HepG2 (cell line): ENCODE measurements around the gene CDC23. TPM values are rescaled to one million over a fixed set of nuclear protein-coding genes. Genes with fewer than 3 reads are reported as not detected.
"Not testable (repeated sequence)": the region's sequence is repeated elsewhere in the genome, so short reads cannot be mapped to it uniquely, and the experiment has no call there.

Experiments used
- ATAC-seq: fragments of 200-7000 bp; cut with Tn5 transposase; 3 replicates; pipeline ENCODE4 v1.9.1; 2020; ENCODE audit warnings: mild to moderate bottlenecking, moderate library complexity
- BruUV-seq: library from RNA; stranded (reverse); fragments of 400-500 nt; replicated peaks from 2 replicates; lab custom pipeline; 2021; lab: Mats Ljungman, UMichigan
- CTCF ChIA-PET: fragments of 300-600 bp; formaldehyde crosslinking; extraction: SDS; loops from one replicate; lab custom pipeline; 2021; ENCODE audit warnings: low total read pairs, inconsistent platforms, low intra/inter-chr PET ratio; lab: Yijun Ruan, JAX
- POLR2A ChIA-PET: fragments of 350-600 bp; sonication (Branson Sonifier 250); formaldehyde crosslinking; loops from one replicate; lab custom pipeline; 2020; ENCODE audit warnings: antibody characterized with exemption, inconsistent platforms; lab: Yijun Ruan, JAX
- DNase-seq: peaks from one replicate; pipeline ENCODE4 v3.0.0-alpha.2; 2015; ENCODE audit warnings: low spot score
- FAIRE-seq: peaks from 3 replicates; lab custom pipeline; 2011; peaks lifted over from hg19 to GRCh38; lab: Jason Lieb, UNC
- H2AFZ ChIP-seq: one replicate; pipeline ENCODE4 v1.6.1; 2011; ENCODE audit warnings: low read length, inconsistent platforms
- H3K27ac ChIP-seq: fragments of 300-600 bp; 3 replicates; pipeline ENCODE4 v1.8.0; 2011; ENCODE audit warnings: mixed run types, mild to moderate bottlenecking, mixed read lengths, low read length, inconsistent platforms; ENCODE audit not compliant: insufficient read depth; ENCODE audit errors: extremely low read length
- H3K27me3 ChIP-seq, 2 experiments: fragments of 200-600 bp in 1 of 2; 2 replicates in 1 of 2; 3 replicates in 1 of 2; pipeline versions ENCODE4 v1.6.0 to v1.8.0; 2011; ENCODE audit warnings: low read length in 2 of 2, mild to moderate bottlenecking in 2 of 2, moderate library complexity in 2 of 2, inconsistent platforms in 1 of 2; ENCODE audit not compliant: insufficient read depth in 2 of 2, control insufficient read depth in 1 of 2
- H3K36me3 ChIP-seq, 2 experiments: fragments of 200-600 bp in 1 of 2; replicated peaks in 1 of 2; 2 replicates in 1 of 2; 3 replicates in 1 of 2; pipeline versions ENCODE4 v1.5.1 to v1.8.0; 2011; ENCODE audit warnings: low read length in 2 of 2, inconsistent platforms in 1 of 2; ENCODE audit not compliant: insufficient read depth in 2 of 2, control insufficient read depth in 1 of 2
- H3K4me1 ChIP-seq: 2 replicates; pipeline ENCODE4 v1.5.1; 2012; ENCODE audit warnings: low read length, inconsistent platforms; ENCODE audit not compliant: insufficient read depth
- H3K4me2 ChIP-seq: 2 replicates; pipeline ENCODE4 v1.6.0; 2011; ENCODE audit warnings: low read depth, low read length, inconsistent platforms
- H3K4me3 ChIP-seq, 3 experiments: fragments of 200-600 bp in 1 of 3; sonication (generic), shearing (Covaris generic) in 1 of 3; replicated peaks in 1 of 3; 2 replicates each; pipeline ENCODE4 v1.5.1; 2011 to 2016; ENCODE audit warnings: low read length in 3 of 3, inconsistent platforms in 2 of 3, low read depth in 2 of 3, mild to moderate bottlenecking in 2 of 3, control low read depth in 1 of 3, mixed read lengths in 1 of 3; ENCODE audit not compliant: insufficient read depth in 1 of 3
- H3K79me2 ChIP-seq: one replicate; pipeline ENCODE4 v1.6.1; 2011; ENCODE audit warnings: low read length, inconsistent platforms; ENCODE audit not compliant: insufficient read depth
- H3K9ac ChIP-seq: 2 replicates; pipeline ENCODE4 v1.6.0; 2011; ENCODE audit warnings: mild to moderate bottlenecking, low read depth, low read length, inconsistent platforms; ENCODE audit not compliant: insufficient read depth
- H3K9me3 ChIP-seq: 2 replicates; pipeline ENCODE4 v1.5.1; 2012; ENCODE audit warnings: mild to moderate bottlenecking, low read length
- H4K20me1 ChIP-seq: 2 replicates; pipeline ENCODE4 v1.6.0; 2011; ENCODE audit warnings: inconsistent platforms, mild to moderate bottlenecking, low read length, moderate library complexity; ENCODE audit not compliant: insufficient read depth
- ATM ChIP-seq: fragments of 450-650 bp; IDR thresholded peaks from 2 replicates; pipeline ENCODE4 v1.7.1; 2017; ENCODE audit warnings: mild to moderate bottlenecking, borderline replicate concordance
- KDM4B ChIP-seq: sonication (generic); formaldehyde crosslinking; IDR thresholded peaks from 2 replicates; pipeline ENCODE4 v1.4.0; 2020; ENCODE audit warnings: missing genetic modification reagents
- TCF7 ChIP-seq: sonication (generic); IDR thresholded peaks from 2 replicates; pipeline ENCODE4 v1.6.1; 2016; ENCODE audit warnings: antibody characterized with exemption, low read depth
- WGBS: methylation state at CpG from one replicate; pipeline ENCODE4 v1.1.6; 2017; ENCODE audit warnings: low lambda C conversion rate; 5-methylcytosine and 5-hydroxymethylcytosine counted together
- in situ Hi-C: cut with HindIII; loops from 2 replicates; pipeline ENCODE4 v1.10.0; 2017; ENCODE audit warnings: low pct_unique_long_range_greater_than_20kb; ENCODE audit not compliant: extremely low pct_ligation_motif_present
- intact Hi-C: fragments of 100-400 bp; cut with micrococcal nuclease; formaldehyde crosslinking; loops from one replicate; pipeline ENCODE4 v1.10.0; 2022; ENCODE audit not compliant: unreplicated experiment
- polyA plus RNA-seq, 8 experiments: library from polyadenylated mRNA; depleted of rRNA in 3 of 8; stranded (reverse) in 7 of 8; unstranded in 1 of 8; fragments of >200 nt; fragmentation: Illumina TruSeq in 4 of 8; extraction: Trizol in 4 of 8; gene quantifications; 2 replicates each; pipeline versions ENCODE4 v1.2.1 to v1.2.3, GENCODE V29; 2011 to 2016; ENCODE audit warnings: low read depth in 4 of 8, missing spikeins in 1 of 8, mixed read lengths in 1 of 8; ENCODE audit not compliant: insufficient read depth in 1 of 8
- total RNA-seq, 5 experiments: library from RNA; depleted of rRNA; stranded (reverse); fragments of >200 nt; fragmentation: Illumina TruSeq; extraction: Trizol; gene quantifications; 2 replicates each; pipeline ENCODE4 v1.2.3, GENCODE V29; 2016; ENCODE audit warnings: low read depth in 1 of 5

CDC23 gene
- total and polyA plus RNA-seq, 2 of the 13 experiments (the other 11 are each of a cell fraction or from before 2014, with no cell fraction given), result 38.3 to 47.7 TPM

DNA sequence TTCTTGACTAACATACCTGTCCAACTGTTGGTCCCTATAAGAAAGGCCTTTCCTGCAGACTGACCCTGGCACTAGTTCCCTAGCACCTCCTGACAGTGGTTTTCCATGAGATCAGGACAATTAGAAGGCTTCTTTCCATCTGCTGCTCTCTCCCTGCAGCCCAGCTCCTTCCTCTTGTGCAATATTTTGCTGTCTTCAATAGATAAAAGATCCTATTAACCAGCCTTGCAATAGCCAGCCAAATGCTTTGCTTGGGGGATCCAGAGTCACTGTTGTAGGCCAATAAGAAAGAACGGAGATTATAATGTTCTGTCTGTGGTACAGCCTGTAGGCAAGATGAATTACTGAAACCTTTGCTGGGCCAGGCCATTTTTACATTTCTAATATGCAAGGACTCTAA is 55.5 kb downstream of the CDC23 start:
- peaks cover 25 to 56% of the 10 kb centered on the region in 2 experiments for H3K36me3 ChIP-seq

GRCh38 chr5:138155977-138156376 is 57.1 kb downstream of the CDC23 start:
- DNase-seq, H2AFZ ChIP-seq, FAIRE-seq, H3K9ac ChIP-seq, BruUV-seq, in situ Hi-C loops, POLR2A ChIA-PET, H3K4me1 ChIP-seq, CTCF ChIA-PET, H3K27ac ChIP-seq, intact Hi-C loops, H3K4me2 ChIP-seq, H3K79me2 ChIP-seq, H3K9me3 ChIP-seq, H3K4me3 ChIP-seq, H3K27me3 ChIP-seq, ATAC-seq, H4K20me1 ChIP-seq: not testable (repeated sequence)
- peaks cover 17 to 42% of the 10 kb centered on the region in 2 experiments for H3K36me3 ChIP-seq
- WGBS, result 96% methylated on average over 9 of the region's 9 CpGs

More for the DNA sequence above, 55.5 kb downstream of the CDC23 start:
- ChIA-PET POLR2A (no interaction called here), CTCF (no interaction called here)
- H3K27ac ChIP-seq, result no peak overlapping the region
- H3K4me3 ChIP-seq, result no peak overlapping the region
- H3K4me1 ChIP-seq, result no peaks in the 10 kb centered on the region
- H3K79me2 ChIP-seq, result no peaks in the 10 kb centered on the region
- ATAC-seq, result no peak
- H3K27me3 ChIP-seq, result no peaks in the 10 kb centered on the region; a peak in 1 of 5 replicates
- 82% methylated on average over 1 of the region's 1 CpG for WGBS
- H4K20me1 ChIP-seq, result no peaks in the 10 kb centered on the region; the same call in 1 of the 2 replicates
- no peak overlapping the region for H2AFZ ChIP-seq
- no TSS peak for BruUV-seq
- TF ChIP-seq TCF7 (no peak), ATM (no peak), KDM4B (CRISPR knock-in tag) (no peak)
- no peaks in the 10 kb centered on the region for H3K9me3 ChIP-seq
- no peak for FAIRE-seq
- H3K4me2 ChIP-seq, result no peak overlapping the region
- no peak overlapping the region for H3K9ac ChIP-seq
- intact Hi-C loops, result no loop called here
- no peak for DNase-seq
- in situ Hi-C loops, result no loop called here
